Glomerular visceral epithelial cell (primary cell): ENCODE measurements around the gene AFF3.

Experiments used
- DNase-seq: peaks from one replicate; pipeline ENCODE4 v3.0.0-alpha.2; 2016; ENCODE audit errors: extremely low spot score

Gene AFF3

GRCh38 chr2:99860720-99861375 is 281.5 kb downstream of the AFF3 start:
- DNase-seq = no peak

DNA sequence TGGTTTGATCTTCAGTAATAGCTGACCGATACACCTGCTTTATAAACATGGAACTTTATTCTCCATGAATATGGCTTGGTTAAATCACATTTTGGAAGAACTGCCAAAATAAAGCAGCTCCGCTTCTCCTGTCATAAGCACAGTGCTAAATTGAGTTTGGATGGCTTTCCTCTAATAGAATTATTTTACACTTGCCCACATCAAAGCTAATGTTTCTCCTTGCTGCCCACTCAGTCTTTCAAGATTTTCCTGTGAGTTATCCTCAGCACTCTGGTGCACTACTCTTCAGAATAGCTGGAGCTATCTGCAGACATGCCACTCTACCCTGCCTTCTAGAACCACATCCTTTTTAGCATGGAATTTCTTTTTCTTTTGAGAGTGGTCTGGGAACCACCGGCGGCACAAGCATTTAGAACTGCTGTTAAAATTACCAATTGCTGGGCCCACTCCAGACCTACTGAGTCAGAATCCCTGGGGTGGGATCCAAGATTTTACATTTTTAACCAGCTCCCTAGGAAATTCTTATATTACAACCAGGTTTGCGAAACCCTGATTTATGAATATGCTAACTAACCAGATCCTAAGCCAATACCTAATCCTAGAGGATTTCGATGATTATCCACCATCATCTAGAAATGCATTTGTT is 283.3 kb downstream of the AFF3 start:
- no peak for DNase-seq

GRCh38 chr2:99857867-99858444 is 284.4 kb downstream of the AFF3 start:
- no peak for DNase-seq

GRCh38 chr2:99857372-99857771 is 285.0 kb downstream of the AFF3 start:
- no peak for DNase-seq

- DNase-seq = no peak
These were observed 286.3 kb downstream of the AFF3 start for GRCh38 chr2:99856119-99856518.

DNA sequence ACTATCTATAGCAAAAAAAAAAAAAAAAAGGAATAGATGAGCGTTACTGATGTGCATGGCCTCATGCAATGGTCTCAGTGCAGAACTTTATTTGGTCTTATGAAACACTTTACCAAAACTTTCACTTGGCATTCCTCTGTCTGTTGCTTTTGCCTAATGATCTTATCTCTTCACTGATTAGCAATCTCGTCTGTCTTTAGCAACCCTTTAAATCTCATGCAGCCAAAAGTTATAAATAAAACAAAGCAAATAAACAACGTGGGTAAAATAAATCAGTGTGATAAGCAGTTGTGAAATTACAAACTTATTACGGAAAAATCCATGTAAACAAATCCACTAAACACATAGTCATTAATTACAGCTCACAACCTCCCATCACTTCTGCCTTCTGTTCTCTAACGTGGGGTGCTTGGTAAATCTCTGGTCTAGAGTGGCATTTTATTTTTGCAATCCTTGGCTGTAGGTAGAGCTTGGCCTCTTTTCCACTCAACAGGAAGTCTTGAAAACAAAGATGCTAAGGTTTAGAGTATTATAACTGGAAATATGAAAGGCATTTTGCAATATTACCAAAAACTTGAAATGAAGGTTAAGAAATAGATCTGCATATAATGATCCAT is 288.0 kb downstream of the AFF3 start:
- DNase-seq = no peak

- no peak for DNase-seq
These were observed 289.4 kb downstream of the AFF3 start for GRCh38 chr2:99852956-99853355.

GRCh38 chr2:99852376-99852934 is 289.9 kb downstream of the AFF3 start:
- DNase-seq = no peak

GRCh38 chr2:99851811-99852210 is 290.6 kb downstream of the AFF3 start:
- no peak for DNase-seq

GRCh38 chr2:99851089-99851488 is 291.3 kb downstream of the AFF3 start:
- DNase-seq = peak; percentile 70

DNA sequence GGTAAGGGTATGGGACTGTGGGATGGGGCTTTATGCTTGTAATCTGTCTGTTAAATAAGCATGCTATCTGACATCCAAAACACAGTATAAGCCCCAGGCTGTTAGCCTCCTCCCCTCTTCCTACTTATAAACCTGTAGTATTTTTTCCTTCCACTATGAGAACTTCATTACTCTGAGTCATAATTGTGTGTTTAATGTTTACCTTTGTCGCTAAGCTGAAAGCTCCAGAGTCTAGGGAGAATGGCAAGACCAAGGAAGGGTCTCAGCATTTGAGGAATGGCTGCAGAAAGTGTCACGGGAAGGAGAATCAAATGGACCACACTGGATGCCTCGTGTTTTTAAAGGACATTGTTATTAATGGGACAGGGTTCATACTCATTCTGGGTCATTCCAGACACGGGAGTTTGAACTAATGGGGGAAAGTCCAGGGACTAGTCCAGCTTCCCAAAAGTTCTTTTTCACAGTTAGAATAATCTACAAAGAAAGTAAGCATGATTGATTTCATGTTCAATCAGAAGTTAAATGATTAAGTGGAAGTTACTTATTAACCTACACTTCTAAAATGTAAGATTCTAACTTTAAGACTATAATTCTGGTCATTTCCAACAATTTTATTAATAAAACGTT is 292.2 kb downstream of the AFF3 start:
- peak; percentile 65 for DNase-seq

- no peak for DNase-seq
These were observed 295.8 kb downstream of the AFF3 start for GRCh38 chr2:99846462-99847107.

DNA sequence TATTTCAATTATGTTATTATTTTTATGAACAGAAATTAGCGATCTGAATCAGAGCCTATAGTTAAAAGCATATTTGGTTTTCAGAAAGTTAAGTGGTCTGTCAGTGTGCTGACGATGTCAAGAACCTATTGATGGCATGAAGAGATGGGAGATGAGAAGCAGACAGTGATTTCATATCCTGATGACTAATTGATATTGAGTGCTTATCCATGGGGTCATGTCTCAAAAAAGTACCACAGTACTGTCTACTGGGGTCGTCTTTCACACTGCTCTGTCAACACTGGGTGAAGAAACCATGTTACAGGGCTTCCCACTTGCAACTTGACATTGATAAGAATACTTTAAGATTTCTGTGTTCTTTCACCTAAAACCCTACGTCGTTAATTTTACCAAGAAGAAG is 297.1 kb downstream of the AFF3 start:
- DNase-seq = no peak

GRCh38 chr2:99842451-99842850 is 299.9 kb downstream of the AFF3 start:
- no peak for DNase-seq

DNA sequence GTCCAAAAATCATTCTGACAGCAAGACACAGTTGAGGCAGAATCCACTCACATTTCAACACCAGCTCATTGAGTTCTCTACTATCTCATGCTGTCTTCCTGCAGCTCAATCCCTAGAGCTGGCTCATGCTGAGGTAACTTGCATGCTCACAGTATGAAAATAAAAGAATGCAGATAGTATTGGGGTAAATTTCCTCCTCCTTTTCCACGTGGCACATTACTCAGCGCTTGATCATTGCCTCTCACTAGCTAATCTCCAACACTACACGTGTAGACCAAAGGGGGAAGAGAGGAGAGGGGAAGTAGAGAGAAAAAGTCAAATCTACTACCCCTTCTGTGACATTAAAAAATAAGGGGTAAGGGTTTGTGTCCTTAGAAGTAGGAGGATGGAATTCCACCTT is 300.6 kb downstream of the AFF3 start:
- DNase-seq = peak; percentile 20

DNA sequence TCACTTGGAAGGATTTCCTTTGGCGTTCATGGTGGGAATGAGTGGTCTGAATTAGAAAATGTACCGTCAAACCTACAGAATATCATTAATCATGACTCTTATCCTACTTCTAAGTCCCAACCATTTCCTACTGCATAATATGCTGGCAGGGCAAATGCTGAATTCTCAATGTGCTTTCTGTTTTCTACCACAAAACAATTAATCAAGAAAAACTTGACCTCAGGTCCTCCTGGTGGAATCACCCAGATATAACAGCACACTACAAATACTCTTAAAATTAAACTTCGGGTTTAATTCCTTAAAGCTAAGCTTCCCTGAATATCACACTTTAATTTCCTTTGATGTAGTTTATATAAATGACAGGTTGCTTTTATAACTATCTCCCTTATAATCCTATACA is 301.6 kb downstream of the AFF3 start:
- DNase-seq = no peak

DNA sequence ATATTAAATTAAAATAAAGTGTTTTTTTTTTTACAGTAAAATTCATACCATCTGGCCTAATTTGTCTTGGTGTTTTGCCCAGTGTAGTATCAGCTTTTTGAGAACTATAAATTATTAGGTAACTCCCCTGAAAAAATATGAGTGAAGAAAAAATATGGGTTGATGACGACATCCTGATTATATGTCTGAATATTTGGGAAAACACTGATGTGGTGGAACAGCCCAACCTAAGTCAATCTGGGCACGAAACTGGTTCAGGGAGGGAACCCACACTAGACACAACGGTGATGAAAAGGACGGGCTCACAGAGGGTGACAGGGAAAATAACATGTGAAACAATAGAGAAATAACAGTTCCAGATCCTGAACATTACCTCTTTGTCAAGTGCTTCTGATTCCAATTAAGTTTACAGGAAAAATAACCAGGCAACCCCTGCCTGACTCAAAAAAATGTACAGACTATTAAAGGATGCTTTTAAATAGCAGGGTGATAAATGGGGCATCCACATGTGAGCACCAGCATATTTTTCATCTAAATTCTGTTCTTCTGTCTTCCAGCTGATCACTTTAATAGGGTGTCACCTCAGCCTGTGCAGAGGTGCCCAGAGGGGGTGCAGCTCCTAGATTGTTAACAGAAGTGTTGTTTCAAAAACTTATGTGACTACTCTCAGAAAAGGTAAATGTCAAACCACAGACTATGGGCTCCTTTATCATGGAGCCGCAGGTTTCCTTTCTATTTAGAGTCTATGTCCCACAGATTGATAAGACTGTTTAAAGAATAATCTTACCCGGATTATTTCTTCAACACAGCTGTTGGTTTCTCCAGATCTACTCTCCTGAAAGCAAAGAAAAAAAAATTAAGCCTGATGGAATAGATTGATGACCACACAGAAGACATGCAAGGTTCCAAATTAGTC is 305.4 kb downstream of the AFF3 start:
- DNase-seq = no peak

- no peak for DNase-seq
These were observed 308.0 kb downstream of the AFF3 start for GRCh38 chr2:99834426-99834825.

DNA sequence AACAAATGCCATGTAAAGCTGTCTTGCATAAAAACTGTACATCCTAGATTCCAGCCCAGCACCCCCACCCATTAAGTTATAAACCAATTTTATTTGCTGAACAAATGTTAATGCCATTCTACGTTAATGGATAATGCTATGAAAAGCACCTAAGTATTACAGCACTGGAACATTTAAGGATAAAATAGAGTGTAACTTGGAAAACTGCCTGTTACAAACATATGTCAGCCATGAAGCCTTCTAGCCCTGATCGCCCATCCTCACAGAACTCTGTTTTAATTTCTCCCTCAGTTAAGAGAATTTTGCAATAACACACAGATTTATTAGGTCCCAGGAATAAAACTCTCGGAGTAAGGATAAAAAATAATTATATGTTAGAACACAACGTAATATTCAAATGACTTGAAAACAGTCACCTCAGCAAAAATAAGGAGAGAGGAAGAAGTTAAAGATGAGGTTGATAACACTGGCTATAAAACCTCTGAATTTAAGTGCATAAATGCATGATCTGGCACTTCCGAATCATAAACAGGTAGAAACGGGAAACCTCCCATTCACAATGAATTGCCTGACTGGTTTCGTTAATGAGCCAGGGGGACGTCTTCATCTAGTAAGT is 308.7 kb downstream of the AFF3 start:
- DNase-seq = no peak

DNA sequence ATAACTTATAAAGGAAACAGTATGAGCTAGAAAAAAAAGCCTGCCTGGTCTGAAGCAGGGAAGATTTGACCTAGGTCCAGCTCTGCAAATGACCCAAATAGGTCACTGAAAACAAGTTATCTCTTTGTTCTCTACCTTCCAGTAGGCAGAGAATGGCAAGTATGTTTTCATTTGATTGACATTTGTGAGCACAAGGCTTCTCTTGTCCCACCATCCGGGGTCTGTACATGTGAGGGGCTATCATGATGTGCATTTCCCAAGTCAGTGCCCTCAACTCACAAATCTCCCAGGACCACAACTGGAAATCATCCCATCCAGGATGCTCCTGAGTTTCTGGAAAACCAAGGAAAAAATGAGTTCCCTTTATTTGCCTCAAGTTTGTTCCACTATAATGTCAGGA is 309.5 kb downstream of the AFF3 start:
- DNase-seq = no peak
